ENCODE data around the gene TNRC6B.

Gene TNRC6B

GRCh38 chr22:40328546-40329456 lies 151.1 kb downstream of the TNRC6B start:
- no peak overlapping the region for H3K4me3 ChIP-seq (ENCODE audit: low read depth, low read length)
- TF ChIP-seq CTCF (IDR thresholded peaks at IDR 0.05; ENCODE audit: control insufficient read depth, extremely low read depth, insufficient read depth), result no peak
- no peak for DNase-seq (ENCODE audit: low read depth)

DNA sequence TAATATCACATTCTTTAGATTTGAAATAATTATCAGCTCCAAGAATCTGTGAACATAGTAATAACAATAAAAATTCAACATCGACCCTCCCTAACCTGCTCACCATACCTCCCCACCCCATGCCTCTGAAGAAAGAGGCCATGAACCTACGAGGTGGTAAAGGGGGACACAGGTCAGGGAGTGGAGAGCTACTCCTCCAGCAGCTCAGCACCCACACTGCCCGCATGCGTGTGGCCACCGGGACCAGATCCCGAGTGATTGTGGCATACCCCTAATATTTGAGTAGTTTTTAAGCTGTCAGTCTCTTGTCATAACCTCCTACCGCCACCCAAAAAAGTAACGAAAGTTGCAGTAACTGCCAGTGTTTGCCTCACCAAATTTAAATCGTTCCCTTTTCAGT lies 151.7 kb downstream of the TNRC6B start:
- H3K4me3 ChIP-seq (ENCODE audit: low read depth, low read length), result no peak overlapping the region
- no peak for TF ChIP-seq CTCF (IDR thresholded peaks at IDR 0.05; ENCODE audit: control insufficient read depth, extremely low read depth, insufficient read depth)
- DNase-seq (ENCODE audit: low read depth), result no peak

DNA sequence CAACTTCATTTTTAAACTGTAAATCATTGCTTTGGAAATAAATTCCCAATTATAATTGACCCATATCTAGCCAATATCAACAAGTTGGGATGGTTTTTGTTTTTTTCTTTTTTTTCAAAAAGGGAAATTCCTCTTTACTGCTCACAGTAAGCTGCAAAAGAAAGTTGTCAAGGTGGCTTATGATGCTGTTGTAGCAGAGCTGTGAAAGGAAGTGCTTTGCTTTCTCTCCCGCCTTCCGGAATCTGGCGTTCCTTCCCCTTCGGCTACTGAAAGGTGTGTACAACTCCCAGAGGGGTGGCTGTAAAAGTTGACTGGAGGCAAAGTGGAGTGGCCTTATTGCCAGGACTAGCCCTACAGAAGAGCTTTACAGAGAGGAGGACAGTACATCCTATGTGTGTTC lies 152.4 kb downstream of the TNRC6B start:
- DNase-seq (ENCODE audit: low read depth), result no peak
- no peak for TF ChIP-seq CTCF (IDR thresholded peaks at IDR 0.05; ENCODE audit: control insufficient read depth, extremely low read depth, insufficient read depth)
- no peak overlapping the region for H3K4me3 ChIP-seq (ENCODE audit: low read depth, low read length)

DNA sequence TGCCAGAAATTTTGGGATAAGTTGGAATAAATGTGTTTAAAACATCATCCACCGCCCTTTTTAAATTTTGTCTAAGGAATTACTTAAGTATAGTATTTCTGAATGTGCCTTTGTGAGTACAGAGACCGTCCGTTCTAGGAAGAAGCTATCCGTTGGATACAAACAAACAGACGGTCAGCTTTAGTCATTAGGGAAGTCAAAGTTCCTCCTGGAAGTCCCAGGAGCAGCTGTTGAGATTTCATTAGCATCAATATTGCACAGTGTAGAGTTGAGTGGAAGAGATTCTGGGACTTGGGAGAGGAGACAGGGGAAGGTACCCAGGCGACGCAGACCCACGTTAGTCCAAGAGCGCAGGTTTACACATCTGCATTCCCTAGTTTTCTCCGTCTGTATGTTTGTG lies 152.9 kb downstream of the TNRC6B start:
- no peak for TF ChIP-seq CTCF (IDR thresholded peaks at IDR 0.05; ENCODE audit: control insufficient read depth, extremely low read depth, insufficient read depth)
- no peak overlapping the region for H3K4me3 ChIP-seq (ENCODE audit: low read depth, low read length)

GRCh38 chr22:40331706-40332105 lies 154.0 kb downstream of the TNRC6B start:
- TF ChIP-seq CTCF (IDR thresholded peaks at IDR 0.05; ENCODE audit: control insufficient read depth, extremely low read depth, insufficient read depth), result no peak

More for the DNA sequence above, 152.9 kb downstream of the TNRC6B start:
- DNase-seq (ENCODE audit: low read depth), result no peak

GRCh38 chr22:40332319-40332781 lies 154.6 kb downstream of the TNRC6B start:
- no peak for TF ChIP-seq CTCF (IDR thresholded peaks at IDR 0.05; ENCODE audit: control insufficient read depth, extremely low read depth, insufficient read depth)
- H3K4me3 ChIP-seq (ENCODE audit: low read depth, low read length), result no peak overlapping the region
- no peak for DNase-seq (ENCODE audit: low read depth)

More at GRCh38 chr22:40331706-40332105, 154.0 kb downstream of the TNRC6B start:
- no peak for DNase-seq (ENCODE audit: low read depth)
- no peak overlapping the region for H3K4me3 ChIP-seq (ENCODE audit: low read depth, low read length)
